Neural cell (in vitro differentiated cells): Measurements from ENCODE around the gene GPC5. TPM values are rescaled to one million over a fixed set of nuclear protein-coding genes. Genes with fewer than 3 reads are reported as not detected.

Source experiments
- H2AFZ ChIP-seq: fragments of 200-600, 300-800 bp; sonication (generic), shearing (Covaris generic); 2 replicates; pipeline ENCODE4 v1.6.0; 2014; ENCODE audit warnings: low read depth, mild to moderate bottlenecking, antibody characterized with exemption, low read length, moderate library complexity
- H3F3A ChIP-seq: fragments of 200-600 bp; shearing (Covaris generic); 2 replicates; pipeline ENCODE4 v1.6.1; 2016; ENCODE audit warnings: mild to moderate bottlenecking, moderate library complexity, mixed read lengths, antibody characterized with exemption, low read length; ENCODE audit not compliant: insufficient read depth, poor library complexity, severe bottlenecking
- H3K27ac ChIP-seq: fragments of 200-600, 300-800 bp; sonication (generic), shearing (Covaris generic); 2 replicates; pipeline ENCODE4 v1.5.1; 2014; ENCODE audit warnings: mild to moderate bottlenecking, low read length, moderate library complexity
- H3K27me3 ChIP-seq: fragments of 300-800, 200-600 bp; sonication (generic), shearing (Covaris generic); 2 replicates; pipeline ENCODE4 v1.6.0; 2014; ENCODE audit warnings: mild to moderate bottlenecking, low read depth, low read length, moderate library complexity; ENCODE audit not compliant: insufficient read depth
- H3K36me3 ChIP-seq: fragments of 300-800, 200-600 bp; sonication (generic), shearing (Covaris generic); 2 replicates; pipeline ENCODE4 v1.5.1; 2014; ENCODE audit warnings: mild to moderate bottlenecking, antibody characterized with exemption, low read length, moderate library complexity; ENCODE audit not compliant: insufficient read depth
- H3K4me2 ChIP-seq: fragments of 300-800, 200-600 bp; sonication (generic), shearing (Covaris generic); 2 replicates; pipeline ENCODE4 v1.6.0; 2014; ENCODE audit warnings: mild to moderate bottlenecking, low read length
- H3K4me3 ChIP-seq: fragments of 300-800, 200-600 bp; sonication (generic), shearing (Covaris generic); 2 replicates; pipeline ENCODE4 v1.5.1; 2014; ENCODE audit warnings: mild to moderate bottlenecking, low read length, moderate library complexity
- H3K79me2 ChIP-seq: fragments of 200-600 bp; shearing (Covaris generic); replicated peaks from 2 replicates; pipeline ENCODE4 v1.6.0; 2014; ENCODE audit warnings: mild to moderate bottlenecking, low read length, moderate library complexity; ENCODE audit not compliant: insufficient read depth
- H3K9ac ChIP-seq: fragments of 300-800, 200-600 bp; sonication (generic), shearing (Covaris generic); 2 replicates; pipeline ENCODE4 v1.6.1; 2016; ENCODE audit warnings: mild to moderate bottlenecking, low read length, mixed read lengths
- H3K9me2 ChIP-seq: fragments of 200-600 bp; shearing (Covaris generic); 2 replicates; pipeline ENCODE4 v1.6.1; 2016; ENCODE audit warnings: mild to moderate bottlenecking, low read length, mixed read lengths; ENCODE audit not compliant: insufficient read depth
- H3K9me3 ChIP-seq: fragments of 200-600, 300-800 bp; sonication (generic), shearing (Covaris generic); 2 replicates; pipeline ENCODE4 v1.6.1; 2016; ENCODE audit warnings: mild to moderate bottlenecking, mixed run types, low read length, moderate library complexity, mixed read lengths
- H4K20me1 ChIP-seq: fragments of 200-600 bp; shearing (Covaris generic); 2 replicates; pipeline ENCODE4 v1.6.1; 2016; ENCODE audit warnings: mild to moderate bottlenecking, mixed run types; ENCODE audit not compliant: insufficient read depth
- EP300 ChIP-seq: fragments of 450-650 bp; conservative IDR thresholded peaks from 2 replicates; pipeline ENCODE4 v1.6.1; 2014; ENCODE audit warnings: antibody characterized with exemption, mild to moderate bottlenecking, moderate library complexity; ENCODE audit not compliant: poor library complexity, severe bottlenecking
- EZH2 ChIP-seq: fragments of 200-600, 300-800 bp; shearing (Covaris generic), sonication (generic); IDR thresholded peaks from 2 replicates; pipeline ENCODE4 v1.6.1; 2014; ENCODE audit warnings: antibody characterized with exemption, low read length, borderline replicate concordance, mild to moderate bottlenecking; ENCODE audit not compliant: insufficient read depth, poor library complexity, severe bottlenecking
- MXI1 ChIP-seq: fragments of 450-650 bp; conservative IDR thresholded peaks from 2 replicates; pipeline ENCODE4 v1.6.1; 2014; ENCODE audit warnings: antibody characterized with exemption, mild to moderate bottlenecking; ENCODE audit not compliant: poor library complexity, severe bottlenecking
- POLR2AphosphoS5 ChIP-seq: IDR thresholded peaks from 2 replicates; pipeline ENCODE4 v1.6.1; 2012
- RAD21 ChIP-seq: fragments of 450-650 bp; conservative IDR thresholded peaks from 2 replicates; pipeline ENCODE4 v1.6.1; 2014; ENCODE audit warnings: antibody characterized with exemption, mild to moderate bottlenecking, moderate library complexity
- SMC3 ChIP-seq: fragments of 450-650 bp; conservative IDR thresholded peaks from 2 replicates; pipeline ENCODE4 v1.6.1; 2014; ENCODE audit warnings: antibody characterized with exemption, mild to moderate bottlenecking, moderate library complexity; ENCODE audit not compliant: poor library complexity
- TAF1 ChIP-seq: IDR thresholded peaks from 2 replicates; pipeline ENCODE4 v1.6.1; 2012; ENCODE audit warnings: low read depth
- polyA plus RNA-seq: library from polyadenylated mRNA; depleted of rRNA; stranded (reverse); fragments of >200 nt; gene quantifications from 2 replicates; pipeline ENCODE4 v1.2.3, GENCODE V29; 2014
- TF ChIP-seq, protein P1 (sequence below): fragments of 450-650 bp; IDR thresholded peaks from 2 replicates; pipeline ENCODE4 v1.5.1; 2014; ENCODE audit warnings: antibody characterized with exemption, mild to moderate bottlenecking, moderate library complexity; ENCODE audit not compliant: poor library complexity, severe bottlenecking
- TF ChIP-seq, protein P2 (sequence below): IDR thresholded peaks from 2 replicates; pipeline ENCODE4 v1.6.1; 2012; ENCODE audit warnings: borderline replicate concordance

GPC5 gene
- polyA plus RNA-seq, 1 donor from 2014 or later, result 5.0 TPM

DNA sequence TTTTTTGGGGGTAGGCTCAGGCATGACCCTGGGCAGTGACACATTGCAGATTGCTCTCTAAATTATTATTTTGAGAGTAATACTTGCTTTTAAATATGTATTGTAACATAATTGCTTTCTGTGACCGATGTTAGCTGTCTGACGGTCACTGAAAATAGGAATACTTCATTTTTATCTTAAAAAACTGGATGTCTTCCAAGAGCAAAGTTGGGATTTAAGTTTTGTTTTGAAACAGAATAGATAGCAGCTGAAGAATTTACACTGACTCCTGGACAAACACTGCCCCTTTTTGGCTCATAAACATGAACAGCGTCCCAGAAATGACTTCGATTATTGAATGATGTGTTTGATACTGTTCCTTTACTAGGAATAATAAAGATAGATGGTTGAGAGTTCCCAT lies 535.9 kb downstream of the GPC5 start:
- no peaks in the 10 kb centered on the region for H3K79me2 ChIP-seq
- H3F3A ChIP-seq, result no peaks in the 10 kb centered on the region
- no peak overlapping the region for H3K9ac ChIP-seq
- H3K9me3 ChIP-seq, result no peaks in the 10 kb centered on the region
- H3K27me3 ChIP-seq, result no peaks in the 10 kb centered on the region
- H4K20me1 ChIP-seq, result no peaks in the 10 kb centered on the region
- H3K4me3 ChIP-seq, result no peak overlapping the region
- H2AFZ ChIP-seq, result no peak overlapping the region
- H3K4me2 ChIP-seq, result no peak overlapping the region
- H3K9me2 ChIP-seq, result no peaks in the 10 kb centered on the region
- H3K36me3 ChIP-seq, result no peaks in the 10 kb centered on the region
- H3K27ac ChIP-seq, result no peak overlapping the region
- TF ChIP-seq, protein P1, sequence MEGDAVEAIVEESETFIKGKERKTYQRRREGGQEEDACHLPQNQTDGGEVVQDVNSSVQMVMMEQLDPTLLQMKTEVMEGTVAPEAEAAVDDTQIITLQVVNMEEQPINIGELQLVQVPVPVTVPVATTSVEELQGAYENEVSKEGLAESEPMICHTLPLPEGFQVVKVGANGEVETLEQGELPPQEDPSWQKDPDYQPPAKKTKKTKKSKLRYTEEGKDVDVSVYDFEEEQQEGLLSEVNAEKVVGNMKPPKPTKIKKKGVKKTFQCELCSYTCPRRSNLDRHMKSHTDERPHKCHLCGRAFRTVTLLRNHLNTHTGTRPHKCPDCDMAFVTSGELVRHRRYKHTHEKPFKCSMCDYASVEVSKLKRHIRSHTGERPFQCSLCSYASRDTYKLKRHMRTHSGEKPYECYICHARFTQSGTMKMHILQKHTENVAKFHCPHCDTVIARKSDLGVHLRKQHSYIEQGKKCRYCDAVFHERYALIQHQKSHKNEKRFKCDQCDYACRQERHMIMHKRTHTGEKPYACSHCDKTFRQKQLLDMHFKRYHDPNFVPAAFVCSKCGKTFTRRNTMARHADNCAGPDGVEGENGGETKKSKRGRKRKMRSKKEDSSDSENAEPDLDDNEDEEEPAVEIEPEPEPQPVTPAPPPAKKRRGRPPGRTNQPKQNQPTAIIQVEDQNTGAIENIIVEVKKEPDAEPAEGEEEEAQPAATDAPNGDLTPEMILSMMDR, result no peak
- no peak for TF ChIP-seq TAF1
- no peak for TF ChIP-seq EP300
- no peak for TF ChIP-seq EZH2
- TF ChIP-seq, protein P2, sequence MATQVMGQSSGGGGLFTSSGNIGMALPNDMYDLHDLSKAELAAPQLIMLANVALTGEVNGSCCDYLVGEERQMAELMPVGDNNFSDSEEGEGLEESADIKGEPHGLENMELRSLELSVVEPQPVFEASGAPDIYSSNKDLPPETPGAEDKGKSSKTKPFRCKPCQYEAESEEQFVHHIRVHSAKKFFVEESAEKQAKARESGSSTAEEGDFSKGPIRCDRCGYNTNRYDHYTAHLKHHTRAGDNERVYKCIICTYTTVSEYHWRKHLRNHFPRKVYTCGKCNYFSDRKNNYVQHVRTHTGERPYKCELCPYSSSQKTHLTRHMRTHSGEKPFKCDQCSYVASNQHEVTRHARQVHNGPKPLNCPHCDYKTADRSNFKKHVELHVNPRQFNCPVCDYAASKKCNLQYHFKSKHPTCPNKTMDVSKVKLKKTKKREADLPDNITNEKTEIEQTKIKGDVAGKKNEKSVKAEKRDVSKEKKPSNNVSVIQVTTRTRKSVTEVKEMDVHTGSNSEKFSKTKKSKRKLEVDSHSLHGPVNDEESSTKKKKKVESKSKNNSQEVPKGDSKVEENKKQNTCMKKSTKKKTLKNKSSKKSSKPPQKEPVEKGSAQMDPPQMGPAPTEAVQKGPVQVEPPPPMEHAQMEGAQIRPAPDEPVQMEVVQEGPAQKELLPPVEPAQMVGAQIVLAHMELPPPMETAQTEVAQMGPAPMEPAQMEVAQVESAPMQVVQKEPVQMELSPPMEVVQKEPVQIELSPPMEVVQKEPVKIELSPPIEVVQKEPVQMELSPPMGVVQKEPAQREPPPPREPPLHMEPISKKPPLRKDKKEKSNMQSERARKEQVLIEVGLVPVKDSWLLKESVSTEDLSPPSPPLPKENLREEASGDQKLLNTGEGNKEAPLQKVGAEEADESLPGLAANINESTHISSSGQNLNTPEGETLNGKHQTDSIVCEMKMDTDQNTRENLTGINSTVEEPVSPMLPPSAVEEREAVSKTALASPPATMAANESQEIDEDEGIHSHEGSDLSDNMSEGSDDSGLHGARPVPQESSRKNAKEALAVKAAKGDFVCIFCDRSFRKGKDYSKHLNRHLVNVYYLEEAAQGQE, result no peak
- no peak for TF ChIP-seq MXI1
- no peak for TF ChIP-seq SMC3
- TF ChIP-seq RAD21, result no peak
- no peak for TF ChIP-seq POLR2AphosphoS5

DNA sequence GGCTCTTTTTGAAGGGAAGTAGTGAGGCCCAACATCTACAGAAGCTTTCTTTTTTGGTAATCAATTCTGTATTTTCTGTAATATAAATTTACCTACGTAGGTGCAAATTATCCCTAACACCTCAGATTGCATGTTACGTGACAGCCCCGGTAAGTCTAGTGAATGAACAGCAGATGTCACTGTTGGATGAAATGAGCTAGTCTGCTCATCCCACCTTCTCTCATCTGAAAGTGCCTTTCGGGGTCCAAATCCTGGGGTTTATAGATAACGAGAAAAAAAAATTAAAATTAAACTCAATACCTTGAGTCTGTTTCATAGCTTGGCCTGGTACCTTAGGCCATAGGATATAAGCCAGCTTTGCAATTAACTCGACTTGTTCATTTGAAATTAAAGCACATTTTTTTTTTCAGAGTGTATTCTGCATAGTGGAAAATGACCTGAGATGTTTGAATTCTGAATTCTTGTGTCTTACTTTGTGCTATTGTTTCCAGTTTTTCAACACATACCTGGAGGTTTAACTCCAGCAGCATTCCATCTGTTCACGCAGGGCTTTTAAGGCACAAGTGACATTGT lies 548.2 kb downstream of the GPC5 start:
- H3K9me2 ChIP-seq, result no peaks in the 10 kb centered on the region
- no peak overlapping the region for H3K4me3 ChIP-seq
- no peaks in the 10 kb centered on the region for H4K20me1 ChIP-seq
- H2AFZ ChIP-seq, result no peak overlapping the region
- H3K36me3 ChIP-seq, result no peaks in the 10 kb centered on the region
- H3F3A ChIP-seq, result no peaks in the 10 kb centered on the region
- no peak overlapping the region for H3K9ac ChIP-seq
- no peaks in the 10 kb centered on the region for H3K27me3 ChIP-seq
- no peak overlapping the region for H3K27ac ChIP-seq
- no peak overlapping the region for H3K4me2 ChIP-seq
- H3K9me3 ChIP-seq, result no peaks in the 10 kb centered on the region
- TF ChIP-seq TAF1, result no peak
- TF ChIP-seq SMC3, result peak; percentile 86
- TF ChIP-seq, protein P1, result peak; percentile 85
- peak; percentile 88 for TF ChIP-seq RAD21
- H3K79me2 ChIP-seq, result no peaks in the 10 kb centered on the region
